Measurements from ENCODE around the gene RBCK1. TPM values are rescaled to one million over a fixed set of nuclear protein-coding genes. Genes with fewer than 3 reads are reported as not detected.
A peak's percentile ranks its signal among the peaks of the same experiment; 100 is the strongest.

RBCK1 gene
- total and polyA plus RNA-seq, 9 of the 15 experiments (the other 6 are each of a cell fraction or from before 2014, with no cell fraction given), result 5.9 to 59.3 (median 26.5) TPM

DNA sequence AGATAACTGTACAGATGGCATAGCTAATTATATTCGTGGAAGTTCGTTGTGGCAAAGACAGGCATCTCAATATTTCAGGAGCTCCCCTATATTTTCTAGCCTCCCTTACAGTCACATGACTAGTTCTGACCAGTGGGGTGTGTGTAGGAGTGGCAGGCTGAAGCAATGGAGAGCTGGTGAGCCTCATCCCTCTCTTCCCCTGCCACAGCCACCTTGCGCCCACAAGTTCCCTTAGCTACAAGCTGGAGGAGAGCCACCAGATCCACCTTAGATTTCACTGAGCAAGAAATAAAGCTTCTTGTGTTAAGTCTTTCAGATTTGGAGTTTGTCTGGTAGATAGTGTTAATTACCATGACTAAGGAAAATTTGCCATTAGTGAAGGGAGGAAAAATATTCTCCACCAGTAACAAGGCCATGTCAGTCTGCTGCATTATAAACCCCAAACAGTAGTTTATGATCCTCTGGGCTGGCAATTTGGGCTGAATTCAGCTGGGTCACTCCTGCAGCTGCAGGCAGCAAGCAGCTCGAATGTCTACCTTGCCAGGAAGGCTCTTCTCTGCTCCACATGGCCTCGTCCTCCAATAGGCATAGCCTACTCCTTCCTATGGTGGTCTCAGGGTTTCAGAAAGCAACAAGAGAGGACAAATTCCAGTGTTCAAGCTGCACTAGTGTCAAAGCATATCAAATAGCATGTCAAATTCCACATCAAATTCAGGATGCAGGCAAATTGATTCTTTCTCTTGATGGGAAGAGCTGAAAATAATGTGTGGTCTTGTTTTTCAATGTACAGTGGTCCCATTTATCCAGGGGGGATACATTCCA lies 7.4 kb upstream of the RBCK1 start (continued):
- TF ChIP-seq OTX1 (CRISPR knock-in tag; IDR thresholded peaks at IDR 0.05), result no peak
- 0 out of 2 replicates have a peak, but pooled peaks have one; percentile 8 for TF ChIP-seq HDAC8 (tag; IDR thresholded peaks at IDR 0.05)
- TF ChIP-seq NR2C1 (IDR thresholded peaks at IDR 0.05), result no peak
- TF ChIP-seq NR2C1 (tag; IDR thresholded peaks at IDR 0.05), result 0 out of 2 replicates have a peak, but pooled peaks have one; percentile 23
- no peak for TF ChIP-seq ERF (CRISPR knock-in tag; IDR thresholded peaks at IDR 0.05)
- peak; percentile 78 for TF ChIP-seq BACH1 (tag; IDR thresholded peaks at IDR 0.05)
- peak; percentile 43 for TF ChIP-seq DACH1 (IDR thresholded peaks at IDR 0.05; ENCODE audit: partially characterized antibody)
- no peak for TF ChIP-seq MCM3 (IDR thresholded peaks at IDR 0.05)
- no peak for TF ChIP-seq POLR3G (IDR thresholded peaks at IDR 0.05; ENCODE audit: extremely low read depth, insufficient read length, insufficient replicate concordance)
- no peak for TF ChIP-seq ZNF253 (CRISPR knock-in tag; conservative IDR thresholded peaks at IDR 0.05)
- TF ChIP-seq RBFOX2 (IDR thresholded peaks at IDR 0.05; ENCODE audit: low read depth, low read length), result peak; percentile 54; the same call in 1 of the 2 replicates
- TF ChIP-seq, protein P1, sequence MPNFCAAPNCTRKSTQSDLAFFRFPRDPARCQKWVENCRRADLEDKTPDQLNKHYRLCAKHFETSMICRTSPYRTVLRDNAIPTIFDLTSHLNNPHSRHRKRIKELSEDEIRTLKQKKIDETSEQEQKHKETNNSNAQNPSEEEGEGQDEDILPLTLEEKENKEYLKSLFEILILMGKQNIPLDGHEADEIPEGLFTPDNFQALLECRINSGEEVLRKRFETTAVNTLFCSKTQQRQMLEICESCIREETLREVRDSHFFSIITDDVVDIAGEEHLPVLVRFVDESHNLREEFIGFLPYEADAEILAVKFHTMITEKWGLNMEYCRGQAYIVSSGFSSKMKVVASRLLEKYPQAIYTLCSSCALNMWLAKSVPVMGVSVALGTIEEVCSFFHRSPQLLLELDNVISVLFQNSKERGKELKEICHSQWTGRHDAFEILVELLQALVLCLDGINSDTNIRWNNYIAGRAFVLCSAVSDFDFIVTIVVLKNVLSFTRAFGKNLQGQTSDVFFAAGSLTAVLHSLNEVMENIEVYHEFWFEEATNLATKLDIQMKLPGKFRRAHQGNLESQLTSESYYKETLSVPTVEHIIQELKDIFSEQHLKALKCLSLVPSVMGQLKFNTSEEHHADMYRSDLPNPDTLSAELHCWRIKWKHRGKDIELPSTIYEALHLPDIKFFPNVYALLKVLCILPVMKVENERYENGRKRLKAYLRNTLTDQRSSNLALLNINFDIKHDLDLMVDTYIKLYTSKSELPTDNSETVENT (CRISPR knock-in tag; IDR thresholded peaks at IDR 0.05), result no peak
- TF ChIP-seq ZNF780A (CRISPR knock-in tag; IDR thresholded peaks at IDR 0.05), result no peak
- peak; percentile 29; the same call in 1 of the 2 replicates for TF ChIP-seq SMARCA4 (IDR thresholded peaks at IDR 0.05)
- TF ChIP-seq ZNF778 (CRISPR knock-in tag; IDR thresholded peaks at IDR 0.05), result no peak
- TF ChIP-seq MAFG (tag; conservative IDR thresholded peaks at IDR 0.05), result peak; percentile 84
- no peak for TF ChIP-seq NR2F6 (CRISPR knock-in tag; IDR thresholded peaks at IDR 0.05)
- no peak for TF ChIP-seq MECOM (CRISPR knock-in tag; IDR thresholded peaks at IDR 0.05)
- no peak for TF ChIP-seq TBL1XR1 (IDR thresholded peaks at IDR 0.05; ENCODE audit: low read length in 2 of 2)
- 0 out of 2 replicates have a peak, but pooled peaks have one; percentile 79 for TF ChIP-seq RHOXF2B (CRISPR knock-in tag; conservative IDR thresholded peaks at IDR 0.05)
- TF ChIP-seq, protein P2, sequence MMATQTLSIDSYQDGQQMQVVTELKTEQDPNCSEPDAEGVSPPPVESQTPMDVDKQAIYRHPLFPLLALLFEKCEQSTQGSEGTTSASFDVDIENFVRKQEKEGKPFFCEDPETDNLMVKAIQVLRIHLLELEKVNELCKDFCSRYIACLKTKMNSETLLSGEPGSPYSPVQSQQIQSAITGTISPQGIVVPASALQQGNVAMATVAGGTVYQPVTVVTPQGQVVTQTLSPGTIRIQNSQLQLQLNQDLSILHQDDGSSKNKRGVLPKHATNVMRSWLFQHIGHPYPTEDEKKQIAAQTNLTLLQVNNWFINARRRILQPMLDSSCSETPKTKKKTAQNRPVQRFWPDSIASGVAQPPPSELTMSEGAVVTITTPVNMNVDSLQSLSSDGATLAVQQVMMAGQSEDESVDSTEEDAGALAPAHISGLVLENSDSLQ (IDR thresholded peaks at IDR 0.05), result no peak
- 0 out of 2 replicates have a peak, but pooled peaks have one; percentile 35 for TF ChIP-seq HDAC2 (IDR thresholded peaks at IDR 0.05)
- no peak for TF ChIP-seq PTTG1 (tag; IDR thresholded peaks at IDR 0.05; ENCODE audit: low read depth)
- TF ChIP-seq ZNF354B (CRISPR knock-in tag; IDR thresholded peaks at IDR 0.05), result no peak
- no peak for TF ChIP-seq ZNF23 (CRISPR knock-in tag; IDR thresholded peaks at IDR 0.05)
- no peak for TF ChIP-seq PYGO2 (tag; IDR thresholded peaks at IDR 0.05)
- no peak for TF ChIP-seq SIN3B (IDR thresholded peaks at IDR 0.05; ENCODE audit: low read depth)
- TF ChIP-seq IFI16 (CRISPR knock-in tag; IDR thresholded peaks at IDR 0.05), result no peak
- peak; percentile 82 for TF ChIP-seq NFE2 (IDR thresholded peaks at IDR 0.05; ENCODE audit: low read depth)
- TF ChIP-seq NFYB (IDR thresholded peaks at IDR 0.05; ENCODE audit: extremely low read depth, insufficient read length), result peak; percentile 32
- TF ChIP-seq TRIM28 (IDR thresholded peaks at IDR 0.05), result no peak
